Measurements from ENCODE around the gene EIF4A2. TPM values are rescaled to one million over a fixed set of nuclear protein-coding genes. Genes with fewer than 3 reads are reported as not detected.

The EIF4A2 gene
- 357 and 614 TPM in 2 replicates for total RNA-seq

DNA sequence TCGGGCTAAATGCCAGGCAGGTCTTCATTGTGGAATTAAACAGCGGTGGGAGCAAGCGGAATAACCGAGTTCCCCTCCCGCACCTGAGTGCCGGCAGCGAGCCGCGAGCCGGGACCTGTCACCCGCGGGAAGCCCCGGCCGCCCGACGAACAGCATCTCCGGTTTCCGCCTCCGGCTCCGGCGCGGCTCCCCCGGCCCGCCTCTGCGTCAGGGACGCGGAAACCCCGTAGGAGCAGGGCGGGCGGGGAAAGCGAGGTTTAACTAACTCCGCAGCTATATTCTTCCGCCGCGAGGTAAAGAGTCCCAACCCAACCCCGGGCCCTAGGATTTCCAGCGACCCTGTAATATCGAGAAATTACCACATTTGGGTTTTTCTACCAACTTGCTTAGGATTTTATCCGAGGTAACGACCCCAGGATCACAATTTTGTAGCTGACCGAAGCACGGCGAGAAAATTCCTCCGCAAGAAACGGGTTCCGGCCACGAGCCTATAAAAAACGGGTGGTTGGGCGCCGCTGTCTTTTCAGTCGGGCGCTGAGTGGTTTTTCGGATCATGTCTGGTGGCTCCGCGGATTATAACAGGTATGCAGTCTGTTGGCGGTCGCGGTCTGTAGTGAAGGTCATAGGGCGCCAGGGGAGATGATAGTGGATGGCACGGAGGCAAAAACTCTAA, at the start of gene EIF4A2:
EIF4A2 (plus strand) TSS at position 520 of the 673 bp plus-strand sequence; CDS start at position 554, 34 bp downstream.
- no peak for FAIRE-seq
- Histone ChIP-seq H3K4me3 (ENCODE audit: low read depth, low read length) (peak within 1 kb of the TSS; percentile 88), H3K36me3 (ENCODE audit: control insufficient read depth, insufficient read depth, low read length) (peaks cover 23% of the 10 kb centered on the region), H3K27me3 (ENCODE audit: control insufficient read depth, insufficient read depth, low read length) (no peaks in the 10 kb centered on the region)
- TF ChIP-seq, protein P1, sequence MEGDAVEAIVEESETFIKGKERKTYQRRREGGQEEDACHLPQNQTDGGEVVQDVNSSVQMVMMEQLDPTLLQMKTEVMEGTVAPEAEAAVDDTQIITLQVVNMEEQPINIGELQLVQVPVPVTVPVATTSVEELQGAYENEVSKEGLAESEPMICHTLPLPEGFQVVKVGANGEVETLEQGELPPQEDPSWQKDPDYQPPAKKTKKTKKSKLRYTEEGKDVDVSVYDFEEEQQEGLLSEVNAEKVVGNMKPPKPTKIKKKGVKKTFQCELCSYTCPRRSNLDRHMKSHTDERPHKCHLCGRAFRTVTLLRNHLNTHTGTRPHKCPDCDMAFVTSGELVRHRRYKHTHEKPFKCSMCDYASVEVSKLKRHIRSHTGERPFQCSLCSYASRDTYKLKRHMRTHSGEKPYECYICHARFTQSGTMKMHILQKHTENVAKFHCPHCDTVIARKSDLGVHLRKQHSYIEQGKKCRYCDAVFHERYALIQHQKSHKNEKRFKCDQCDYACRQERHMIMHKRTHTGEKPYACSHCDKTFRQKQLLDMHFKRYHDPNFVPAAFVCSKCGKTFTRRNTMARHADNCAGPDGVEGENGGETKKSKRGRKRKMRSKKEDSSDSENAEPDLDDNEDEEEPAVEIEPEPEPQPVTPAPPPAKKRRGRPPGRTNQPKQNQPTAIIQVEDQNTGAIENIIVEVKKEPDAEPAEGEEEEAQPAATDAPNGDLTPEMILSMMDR (IDR thresholded peaks at IDR 0.05; ENCODE audit: insufficient read depth, low read length, severe bottlenecking): no peak
- peak; percentile 66 for DNase-seq (ENCODE audit: low read depth)

DNA sequence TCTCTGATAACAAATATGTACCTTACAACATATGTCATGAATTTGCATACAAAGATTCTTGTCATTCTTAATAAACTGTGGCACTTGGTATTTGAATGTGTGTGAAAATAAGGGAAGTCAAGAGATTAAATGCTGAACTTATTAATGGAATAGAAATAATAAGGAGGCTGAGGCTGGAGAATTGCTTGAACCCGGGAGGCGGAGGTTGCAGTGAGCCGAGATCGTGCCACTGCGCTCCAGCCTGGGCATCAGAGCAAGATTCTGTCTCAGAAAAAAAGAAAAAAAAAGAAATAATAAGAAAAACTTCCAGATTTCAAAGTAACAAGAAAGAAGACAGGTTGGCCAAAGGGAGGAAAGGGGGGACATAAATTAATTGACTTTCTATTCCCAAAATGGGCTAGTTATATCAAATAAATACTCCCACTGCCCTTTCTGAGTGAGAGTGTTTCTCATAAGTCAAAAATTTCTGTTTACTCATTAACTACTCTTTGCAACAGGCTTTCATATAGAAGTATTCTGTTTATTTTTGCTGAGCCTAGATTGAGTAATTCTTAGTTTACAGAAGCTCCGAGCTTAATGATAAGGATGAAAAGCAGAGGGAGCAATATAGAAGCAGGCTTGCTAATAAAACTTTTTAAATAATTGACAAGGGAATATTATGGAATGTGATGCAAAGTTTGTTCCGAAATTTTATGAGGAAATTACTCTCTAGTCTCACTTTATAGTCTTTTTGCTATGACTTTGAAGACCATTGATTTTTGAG, 40.6 kb upstream of the EIF4A2 start:
- TF ChIP-seq, protein P1 (IDR thresholded peaks at IDR 0.05; ENCODE audit: insufficient read depth, low read length, severe bottlenecking): no peak
- H3K36me3 ChIP-seq (ENCODE audit: control insufficient read depth, insufficient read depth, low read length): no peaks in the 10 kb centered on the region
- FAIRE-seq: no peak
- H3K27me3 ChIP-seq (ENCODE audit: control insufficient read depth, insufficient read depth, low read length): no peaks in the 10 kb centered on the region
- H3K4me3 ChIP-seq (ENCODE audit: low read depth, low read length): no peak overlapping the region
- peak; percentile 21 for DNase-seq (ENCODE audit: low read depth)

DNA sequence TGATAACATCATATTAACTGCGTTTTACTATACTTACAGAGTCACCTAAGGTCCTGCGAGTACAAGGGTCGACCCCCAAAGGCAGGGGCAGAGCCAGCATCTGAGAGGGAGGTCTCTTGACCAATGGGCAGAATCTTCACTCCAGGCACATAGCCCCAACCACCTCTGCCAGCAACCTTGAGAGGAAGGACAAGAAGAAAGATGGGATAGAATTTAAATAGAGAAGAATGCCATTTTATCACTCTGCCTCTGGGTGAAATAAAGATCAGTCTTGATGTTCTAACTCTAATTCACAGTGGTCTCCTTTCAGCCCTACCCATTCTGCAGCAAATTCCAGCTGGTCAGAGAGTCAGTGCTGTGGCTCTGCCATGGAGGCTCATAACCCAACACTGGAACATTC, 39.7 kb upstream of the EIF4A2 start:
- TF ChIP-seq, protein P1 (IDR thresholded peaks at IDR 0.05; ENCODE audit: insufficient read depth, low read length, severe bottlenecking): no peak
- Histone ChIP-seq H3K27me3 (ENCODE audit: control insufficient read depth, insufficient read depth, low read length) (no peaks in the 10 kb centered on the region), H3K4me3 (ENCODE audit: low read depth, low read length) (no peak overlapping the region), H3K36me3 (ENCODE audit: control insufficient read depth, insufficient read depth, low read length) (no peaks in the 10 kb centered on the region)
- no peak for FAIRE-seq
- no peak for DNase-seq (ENCODE audit: low read depth)

DNA sequence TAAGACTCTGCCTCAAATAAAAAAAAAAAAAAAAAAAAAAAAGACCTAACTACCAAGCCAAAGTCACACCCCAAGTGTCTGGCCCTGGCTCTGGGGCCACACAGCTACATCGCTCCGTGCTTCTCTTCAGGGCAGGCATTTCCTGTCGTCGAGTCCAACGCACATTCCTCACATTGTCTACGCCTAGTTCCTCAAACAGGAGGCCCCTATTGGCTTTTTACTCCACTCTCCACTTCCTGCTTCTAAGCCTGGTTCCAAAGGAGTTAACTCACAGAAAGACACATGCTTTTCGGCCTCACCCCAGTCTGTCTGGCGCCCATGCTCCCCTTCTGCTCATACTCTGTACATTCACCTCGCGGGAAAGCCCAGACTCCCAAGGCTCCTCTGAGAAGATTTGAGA, 37.4 kb upstream of the EIF4A2 start:
- peak; percentile 84 for DNase-seq (ENCODE audit: low read depth)
- Histone ChIP-seq H3K36me3 (ENCODE audit: control insufficient read depth, insufficient read depth, low read length) (no peaks in the 10 kb centered on the region), H3K27me3 (ENCODE audit: control insufficient read depth, insufficient read depth, low read length) (no peaks in the 10 kb centered on the region), H3K4me3 (ENCODE audit: low read depth, low read length) (no peak overlapping the region)
- TF ChIP-seq, protein P1 (IDR thresholded peaks at IDR 0.05; ENCODE audit: insufficient read depth, low read length, severe bottlenecking): no peak
- no peak for FAIRE-seq

DNA sequence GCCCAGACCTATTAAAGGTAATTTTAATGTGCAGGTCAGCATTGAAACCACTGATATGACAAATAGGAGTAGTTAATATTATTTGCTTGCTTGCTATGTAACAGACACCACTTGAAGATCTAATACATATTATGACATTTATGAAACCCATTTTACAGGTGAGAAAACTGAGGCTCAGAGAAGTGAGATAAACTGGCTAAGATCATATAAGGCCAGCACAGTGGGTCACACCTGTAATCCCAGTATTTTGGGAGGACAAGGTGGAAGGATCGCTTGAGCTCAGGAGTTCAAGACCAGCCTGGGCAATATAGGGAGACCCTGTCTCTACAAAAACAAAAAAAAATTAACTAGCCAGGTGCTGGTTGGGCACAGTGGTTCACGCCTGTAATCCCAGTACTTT, 33.1 kb upstream of the EIF4A2 start:
- DNase-seq (ENCODE audit: low read depth) (no peak), FAIRE-seq (no peak)
- TF ChIP-seq, protein P1 (IDR thresholded peaks at IDR 0.05; ENCODE audit: insufficient read depth, low read length, severe bottlenecking): no peak
- Histone ChIP-seq H3K27me3 (ENCODE audit: control insufficient read depth, insufficient read depth, low read length) (no peaks in the 10 kb centered on the region), H3K36me3 (ENCODE audit: control insufficient read depth, insufficient read depth, low read length) (no peaks in the 10 kb centered on the region), H3K4me3 (ENCODE audit: low read depth, low read length) (no peak overlapping the region)
